Measurements from ENCODE around the gene DOCK9. TPM values are rescaled to one million over a fixed set of nuclear protein-coding genes. Genes with fewer than 3 reads are reported as not detected.

The DOCK9 gene
- total and polyA plus RNA-seq, 9 of the 15 experiments (the other 6 are each of a cell fraction or from before 2014, with no cell fraction given) = 3.5 to 25.3 (median 16.7) TPM

DNA sequence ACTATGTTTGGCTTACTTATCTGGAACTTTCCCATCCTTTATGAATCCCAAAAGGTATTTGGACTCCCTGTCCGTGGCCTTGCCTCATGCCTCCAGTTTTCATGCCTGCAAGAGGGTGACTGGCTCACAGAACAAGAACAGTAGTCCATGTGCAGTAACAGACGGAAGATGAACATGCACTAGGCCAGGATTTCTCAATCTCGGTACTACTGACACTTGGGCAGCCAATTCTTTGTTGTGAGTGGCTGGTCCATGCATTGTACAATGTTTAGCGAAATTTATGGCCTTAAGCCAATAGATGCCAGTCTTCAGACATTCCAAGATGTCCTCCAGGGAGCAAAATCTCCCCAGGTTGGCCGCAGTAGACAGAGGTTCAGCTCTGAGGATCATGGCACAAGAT lies 61.9 kb downstream of the DOCK9 start:
- TF ChIP-seq ARID3A (IDR thresholded peaks at IDR 0.05; ENCODE audit: borderline replicate concordance, low read depth, low read length) (no peak), FOXJ2 (tag; IDR thresholded peaks at IDR 0.05) (no peak), ZNF76 (CRISPR knock-in tag; IDR thresholded peaks at IDR 0.05; ENCODE audit: borderline replicate concordance) (no peak), TCFL5 (CRISPR knock-in tag; conservative IDR thresholded peaks at IDR 0.05) (no peak), ZNF561 (CRISPR knock-in tag; conservative IDR thresholded peaks at IDR 0.05) (no peak), ZNF212 (CRISPR knock-in tag; IDR thresholded peaks at IDR 0.05) (no peak), ASH1L (IDR thresholded peaks at IDR 0.05; ENCODE audit: borderline replicate concordance, low read depth, partially characterized antibody) (no peak), BHLHE40 (IDR thresholded peaks at IDR 0.05; ENCODE audit: low read length) (no peak), ZBTB7A (IDR thresholded peaks at IDR 0.05; ENCODE audit: borderline replicate concordance, control insufficient read depth, low read depth, low read length) (no peak), ZC3H11A (IDR thresholded peaks at IDR 0.05; ENCODE audit: low read depth, low read length) (no peak), ZNF146 (CRISPR knock-in tag; IDR thresholded peaks at IDR 0.05; ENCODE audit: unreplicated experiment) (no peak), NR3C1 (CRISPR knock-in tag; IDR thresholded peaks at IDR 0.05) (no peak)
- TF ChIP-seq, protein P1, sequence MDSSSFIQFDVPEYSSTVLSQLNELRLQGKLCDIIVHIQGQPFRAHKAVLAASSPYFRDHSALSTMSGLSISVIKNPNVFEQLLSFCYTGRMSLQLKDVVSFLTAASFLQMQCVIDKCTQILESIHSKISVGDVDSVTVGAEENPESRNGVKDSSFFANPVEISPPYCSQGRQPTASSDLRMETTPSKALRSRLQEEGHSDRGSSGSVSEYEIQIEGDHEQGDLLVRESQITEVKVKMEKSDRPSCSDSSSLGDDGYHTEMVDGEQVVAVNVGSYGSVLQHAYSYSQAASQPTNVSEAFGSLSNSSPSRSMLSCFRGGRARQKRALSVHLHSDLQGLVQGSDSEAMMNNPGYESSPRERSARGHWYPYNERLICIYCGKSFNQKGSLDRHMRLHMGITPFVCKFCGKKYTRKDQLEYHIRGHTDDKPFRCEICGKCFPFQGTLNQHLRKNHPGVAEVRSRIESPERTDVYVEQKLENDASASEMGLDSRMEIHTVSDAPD (CRISPR knock-in tag; IDR thresholded peaks at IDR 0.05) = no peak
- ChIA-PET CTCF (ENCODE audit: low intra/inter-chr PET ratio) (no interaction called here), POLR2A (interaction anchor here (1.1 kb wide), 1 partner anchor 10 kb away, joined by 4 read pairs; no protein-coding TSS in a partner anchor)
- no peaks in the 10 kb centered on the region for H3K9me1 ChIP-seq (ENCODE audit: control insufficient read depth, insufficient read depth, low read length)
- H2AFZ ChIP-seq (ENCODE audit: low read depth, low read length) = no peak overlapping the region
- no peaks in the 10 kb centered on the region for H4K20me1 ChIP-seq (replicated peaks; ENCODE audit: control insufficient read depth, insufficient read depth, low read length)
- H3K27me3 ChIP-seq (ENCODE audit: control insufficient read depth in 2 of 2, insufficient read depth in 2 of 2, low read length in 2 of 2) = no peaks in the 10 kb centered on the region
- H3K9ac ChIP-seq (ENCODE audit: insufficient read depth in 1 of 2, low read depth in 2 of 2, low read length in 2 of 2) = no peak overlapping the region
- no peaks in the 10 kb centered on the region; a peak in 1 of 5 replicates for H3K4me1 ChIP-seq (replicated peaks in 1 of 2; ENCODE audit: control insufficient read depth in 2 of 2, insufficient read depth in 2 of 2, low read length in 2 of 2)
- DNase-seq (ENCODE audit: extremely low read depth in 1 of 4, low spot score in 3 of 4) (no peak), ATAC-seq (no peak), FAIRE-seq (no peak)
- H3K27ac ChIP-seq (ENCODE audit: extremely low read depth, low read depth, low read length) = no peak overlapping the region
- in situ Hi-C loops (cut with MboI) (no loop called here), intact Hi-C loops (cut with micrococcal nuclease) (no loop called here)
- no peak overlapping the region for H3K4me3 ChIP-seq
- H3K36me3 ChIP-seq (ENCODE audit: control insufficient read depth, insufficient read depth, low read length) = peaks cover 9% of the 10 kb centered on the region; the same call in 2 of the 3 replicates
- no TSS peak for BruUV-seq (replicated peaks)
- H3K79me2 ChIP-seq (ENCODE audit: control insufficient read depth, insufficient read depth, low read length) = no peaks in the 10 kb centered on the region
- WGBS (ENCODE audit: insufficient coverage, low coverage, missing lambda C conversion rate) = 78% methylated on average over 5 of the region's 5 CpGs
- no peak overlapping the region for H3K4me2 ChIP-seq (ENCODE audit: insufficient read depth, low read length)
- no peaks in the 10 kb centered on the region for H3K9me3 ChIP-seq (replicated peaks; ENCODE audit: control insufficient read depth, insufficient read depth, low read depth, low read length)

All from K562 (cell line).